Anterior cingulate cortex (tissue), 58 donors: ENCODE data around the gene FTL.

Source experiments
- DNase-seq, 58 donors: peaks; one replicate each; lab custom pipeline; 2025; lab: John Stamatoyannopoulos, UW

The FTL gene

GRCh38 chr19:49016067-49016839, 51.1 kb downstream of the FTL start:
- DNase-seq = no peak
